Lung microvascular endothelial cell (primary cell): Measurements from ENCODE around the gene RBBP8. TPM values are rescaled to one million over a fixed set of nuclear protein-coding genes. Genes with fewer than 3 reads are reported as not detected.
A peak's percentile ranks its signal among the peaks of the same experiment; 100 is the strongest.

Experiments used
- DNase-seq, 2 donors: peaks; one replicate each; pipeline versions ENCODE4 v3.0.0 to v3.0.0-alpha.2; 2010; ENCODE audit warnings: low read depth in 2 of 2
- total RNA-seq: library from RNA; depleted of rRNA; stranded (reverse); fragments of >200 nt; gene quantifications from 2 replicates; pipeline ENCODE4 v1.2.1, GENCODE V29; 2014

RBBP8 gene
- total RNA-seq, 1 donor from 2014 or later: 13.5 TPM

DNA sequence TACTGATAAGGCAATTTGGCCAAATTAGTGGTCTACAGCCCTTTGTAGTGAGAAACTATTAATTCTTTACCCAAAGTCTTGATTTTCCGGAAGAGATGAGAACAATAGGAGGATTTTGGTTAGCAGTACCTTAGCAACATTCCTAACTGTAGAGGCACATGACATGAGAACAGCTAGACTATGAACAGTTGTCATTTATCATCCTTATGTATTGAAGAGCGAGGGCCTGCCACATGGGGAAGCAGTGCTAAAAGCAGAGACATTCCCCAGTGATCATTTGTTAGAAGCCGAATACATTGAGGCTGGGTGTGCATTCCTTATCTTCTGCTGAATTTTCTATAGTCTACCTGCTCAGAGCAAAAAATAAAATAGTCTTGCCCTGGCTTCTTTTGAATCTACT is 65.2 kb downstream of the RBBP8 start:
- no peak for DNase-seq

DNA sequence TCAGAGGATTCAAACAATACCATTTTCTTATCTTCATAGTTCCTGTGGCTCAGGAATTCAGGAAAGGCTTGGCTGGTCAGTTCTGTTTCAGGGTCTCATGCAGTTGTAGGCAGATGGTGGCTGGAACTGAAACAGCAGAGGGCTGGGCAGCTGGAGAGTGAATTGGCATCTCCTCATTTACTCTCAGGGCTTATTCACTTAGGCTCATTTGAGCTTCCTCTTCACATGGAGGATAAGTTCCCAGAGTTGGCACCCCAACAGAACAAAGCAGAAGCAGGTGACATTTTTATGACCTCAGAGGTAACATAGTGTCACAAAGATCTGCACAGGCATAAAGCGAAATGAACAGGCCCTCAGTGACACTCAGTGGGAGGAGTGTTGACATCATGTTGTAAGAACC is 66.1 kb downstream of the RBBP8 start:
- peak; percentile 47 to 52 for DNase-seq

- DNase-seq: no peak
Measured at GRCh38 chr18:22999647-23000046, 66.5 kb downstream of the RBBP8 start.

GRCh38 chr18:23003289-23003688 is 70.2 kb downstream of the RBBP8 start:
- DNase-seq: no peak

- DNase-seq: no peak
Measured at GRCh38 chr18:23012249-23012648, 79.1 kb downstream of the RBBP8 start.

- DNase-seq: no peak
Measured at GRCh38 chr18:23020555-23021294, 87.6 kb downstream of the RBBP8 start.

GRCh38 chr18:23021623-23022022 is 88.5 kb downstream of the RBBP8 start:
- DNase-seq: no peak

- DNase-seq: peak; percentile 45 to 52
Measured at GRCh38 chr18:23032030-23032582, 99.0 kb downstream of the RBBP8 start.

GRCh38 chr18:23033056-23033455 is 99.9 kb downstream of the RBBP8 start:
- DNase-seq: peak in 1 of 2 donors; percentile 6

DNA sequence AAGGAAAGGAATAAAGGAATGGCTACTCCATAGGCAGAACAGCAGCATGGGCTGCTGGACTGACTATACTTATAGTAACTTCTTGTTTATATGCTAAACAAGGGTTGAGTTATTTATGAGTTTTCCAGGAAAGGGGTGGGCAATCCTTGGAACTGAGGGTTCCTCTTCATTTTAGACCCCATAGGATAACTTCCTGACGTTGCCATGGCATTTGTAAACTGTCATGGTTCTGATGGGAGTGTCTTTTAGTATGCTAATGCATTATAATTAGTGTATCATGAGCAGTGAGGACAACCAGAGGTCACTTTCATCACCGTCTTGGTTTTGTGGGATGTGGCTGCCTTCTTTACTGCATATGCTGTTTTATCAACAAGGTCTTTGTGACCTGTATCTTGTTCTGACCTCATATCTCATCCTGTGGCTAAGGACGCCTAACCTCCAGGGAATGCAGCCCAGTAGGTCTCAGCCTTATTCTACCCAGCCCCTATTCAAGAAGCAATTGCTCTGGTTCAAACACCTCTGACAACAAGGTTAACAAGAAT is 103.6 kb downstream of the RBBP8 start:
- no peak for DNase-seq

GRCh38 chr18:23037646-23038045 is 104.5 kb downstream of the RBBP8 start:
- DNase-seq: no peak

GRCh38 chr18:23038712-23039111 is 105.6 kb downstream of the RBBP8 start:
- DNase-seq: no peak

DNA sequence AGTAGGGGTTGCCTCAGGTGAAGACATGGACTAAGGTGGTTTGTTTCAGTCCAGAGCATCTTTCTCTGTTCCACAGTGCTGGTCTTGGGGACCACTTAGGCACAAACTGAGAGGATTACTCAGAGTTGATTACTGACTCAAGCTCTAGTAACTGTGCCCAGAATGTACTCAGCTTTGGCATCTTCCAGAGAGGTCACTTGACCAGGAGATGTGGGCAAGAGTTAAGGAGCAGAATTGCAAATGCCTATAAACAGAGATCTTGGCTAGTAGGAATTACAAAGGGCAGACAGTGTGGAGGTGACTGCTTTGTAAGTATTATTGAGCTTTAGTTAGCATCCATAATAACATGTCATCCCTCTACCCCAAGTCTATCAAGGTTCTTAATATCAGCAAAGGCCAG is 109.0 kb downstream of the RBBP8 start:
- no peak for DNase-seq

DNA sequence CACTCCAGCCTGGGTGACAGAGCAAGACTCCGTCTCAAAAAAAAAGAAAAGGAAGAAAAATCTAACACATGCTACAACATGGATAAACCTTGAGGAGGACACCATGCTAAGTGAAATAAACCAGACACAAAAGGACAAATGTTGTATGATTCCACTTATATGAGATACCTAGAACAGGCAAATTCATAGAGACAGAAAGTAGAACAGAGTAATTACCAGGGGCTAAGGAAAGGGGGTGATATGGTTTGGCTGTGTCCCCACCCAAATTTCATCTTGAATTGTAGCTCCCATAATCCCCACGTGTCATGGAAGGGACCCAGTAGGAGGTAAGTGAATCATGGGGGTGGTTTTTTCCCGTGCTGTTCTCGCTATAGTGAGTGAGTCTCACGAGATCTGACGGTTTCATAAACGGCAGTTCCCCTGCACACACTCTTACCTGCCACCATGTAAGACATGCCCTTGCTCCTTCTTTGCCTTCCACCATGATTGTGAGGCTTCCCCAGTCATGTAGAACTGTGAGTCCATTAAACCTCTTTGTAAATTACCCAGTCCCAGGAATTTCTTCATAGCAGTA is 110.8 kb downstream of the RBBP8 start:
- no peak for DNase-seq

DNA sequence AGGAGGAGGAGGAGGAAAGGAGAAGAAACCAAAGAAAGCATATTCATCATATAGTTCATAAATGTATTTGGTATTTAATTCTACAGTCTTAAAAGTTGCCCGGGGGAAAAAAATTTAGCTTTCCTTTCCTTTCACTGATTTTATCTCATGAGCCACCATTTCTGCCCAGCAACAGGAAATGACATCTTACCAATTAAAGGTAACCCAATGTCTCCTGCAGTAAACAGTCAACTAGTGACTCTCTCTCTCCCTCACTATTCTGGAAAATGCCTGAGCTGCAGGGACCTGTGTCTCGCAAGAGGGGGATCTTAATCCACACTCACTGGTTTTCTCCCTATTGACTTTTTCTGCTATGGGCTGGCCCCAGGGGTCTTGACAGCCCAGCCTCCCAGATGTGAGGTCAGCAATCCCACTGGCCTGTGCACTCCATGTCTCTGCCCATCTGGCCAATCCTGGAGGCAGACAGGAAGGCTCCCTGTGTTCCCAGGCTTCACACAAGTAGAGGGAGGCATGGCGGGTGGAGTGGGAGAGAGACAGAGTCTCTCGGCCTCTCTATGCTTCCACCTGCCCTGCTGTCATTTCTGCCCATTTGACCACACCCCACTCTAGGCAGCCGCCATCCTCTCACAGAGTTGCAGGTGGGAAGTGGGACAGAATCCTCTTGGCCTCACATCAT is 116.7 kb downstream of the RBBP8 start:
- no peak for DNase-seq

DNA sequence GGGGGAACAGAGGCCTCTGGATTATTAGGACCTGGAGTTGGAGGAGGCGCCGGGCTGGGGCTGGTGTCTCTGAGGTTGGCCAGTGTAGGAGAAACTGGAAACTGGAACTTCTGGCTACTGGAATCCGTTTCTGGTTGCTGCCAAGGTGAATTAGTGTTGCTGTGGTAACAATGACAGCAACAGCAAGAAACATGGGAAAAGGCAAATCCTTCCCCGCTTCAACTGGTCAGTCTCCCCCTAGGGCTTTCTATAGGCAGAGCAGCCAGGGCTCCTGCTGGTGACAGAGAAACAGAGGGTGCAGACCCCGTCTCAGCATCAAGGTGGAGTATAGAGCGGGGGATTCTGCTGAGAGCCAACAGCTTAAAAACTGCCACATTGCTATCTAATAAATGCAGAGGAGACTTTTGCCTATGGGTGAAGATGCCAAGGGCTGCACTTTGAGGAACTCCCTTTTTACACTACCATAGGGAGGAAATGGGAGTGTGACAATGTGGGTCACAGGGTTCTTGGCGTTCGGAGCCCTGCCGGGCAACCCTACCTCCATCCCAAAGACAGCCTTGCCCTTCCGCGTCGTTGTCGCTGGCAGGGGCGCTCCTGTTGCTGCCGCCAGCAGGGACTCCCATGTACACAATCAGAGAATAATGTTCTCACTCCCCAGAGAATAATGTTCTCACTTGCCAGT is 120.8 kb downstream of the RBBP8 start:
- DNase-seq: peak; percentile 58 to 80

DNA sequence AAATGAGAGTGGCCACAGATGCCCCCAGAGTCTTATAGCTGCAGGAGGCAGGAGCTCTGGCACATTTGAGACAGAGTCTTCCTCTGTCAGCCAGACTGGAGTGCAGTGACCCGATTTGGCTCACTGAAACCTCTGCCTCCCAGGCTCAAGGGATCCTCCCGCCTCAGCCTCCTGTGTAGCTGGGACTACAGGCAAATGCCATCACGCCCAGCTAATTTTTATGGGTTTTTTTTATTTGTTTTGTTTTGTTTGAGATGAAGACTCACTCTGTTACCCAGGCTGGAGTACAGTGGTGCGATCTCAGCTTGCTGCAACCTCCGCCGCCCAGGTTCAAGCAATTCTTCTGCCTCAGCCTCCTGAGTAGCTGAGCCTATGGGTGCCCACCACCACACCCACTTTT is 121.4 kb downstream of the RBBP8 start:
- no peak for DNase-seq

DNA sequence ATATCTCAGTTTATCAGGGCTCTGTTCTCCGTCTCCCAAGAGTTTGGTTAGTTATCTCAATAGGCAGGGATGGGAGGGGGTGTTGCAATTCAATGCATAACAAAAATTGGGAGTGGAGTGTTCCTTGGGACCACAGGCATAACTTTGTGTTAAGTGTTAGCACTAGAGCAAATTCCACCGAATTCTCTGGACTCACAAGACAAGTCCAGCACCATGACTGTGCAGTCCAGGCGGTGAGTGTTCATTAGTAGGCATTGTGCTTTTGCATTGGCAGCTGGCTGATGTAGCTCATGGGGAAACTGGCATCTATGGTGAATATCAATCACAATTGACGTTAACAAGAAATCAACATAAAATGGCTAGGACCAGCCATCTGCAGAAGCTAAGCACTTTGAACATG is 123.2 kb downstream of the RBBP8 start:
- DNase-seq: no peak

DNA sequence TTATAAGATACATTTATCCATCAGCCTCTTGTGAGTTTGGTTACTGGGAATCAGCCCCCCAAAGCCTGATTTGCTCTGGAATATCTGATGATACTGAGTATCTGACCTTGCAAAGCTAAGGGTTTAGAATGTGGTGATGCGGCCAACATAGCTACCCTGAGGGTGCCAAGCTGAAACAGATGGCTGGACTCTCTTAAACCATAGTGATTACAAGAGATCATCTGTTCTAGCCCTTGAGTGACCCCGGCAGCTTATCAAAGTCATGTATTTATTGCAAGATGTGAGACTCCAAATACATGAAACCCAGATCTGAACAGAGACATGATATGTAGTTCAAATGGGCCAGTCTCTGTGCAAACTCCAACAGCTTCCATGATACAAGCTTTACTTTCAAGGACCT is 124.0 kb downstream of the RBBP8 start:
- no peak for DNase-seq

- DNase-seq: no peak
Measured at GRCh38 chr18:23058746-23059415, 125.8 kb downstream of the RBBP8 start.
